ENCODE measurements around the gene RRAGC. TPM values are rescaled to one million over a fixed set of nuclear protein-coding genes. Genes with fewer than 3 reads are reported as not detected.
"Not testable (repeated sequence)": the region's sequence is repeated elsewhere in the genome, so short reads cannot be mapped to it uniquely, and the experiment has no call there.

RRAGC gene
- total and polyA plus RNA-seq, 2 donors (not counting 3 experiments of a cell fraction or from before 2014, with no cell fraction given): 24.1 to 40.1 TPM

DNA sequence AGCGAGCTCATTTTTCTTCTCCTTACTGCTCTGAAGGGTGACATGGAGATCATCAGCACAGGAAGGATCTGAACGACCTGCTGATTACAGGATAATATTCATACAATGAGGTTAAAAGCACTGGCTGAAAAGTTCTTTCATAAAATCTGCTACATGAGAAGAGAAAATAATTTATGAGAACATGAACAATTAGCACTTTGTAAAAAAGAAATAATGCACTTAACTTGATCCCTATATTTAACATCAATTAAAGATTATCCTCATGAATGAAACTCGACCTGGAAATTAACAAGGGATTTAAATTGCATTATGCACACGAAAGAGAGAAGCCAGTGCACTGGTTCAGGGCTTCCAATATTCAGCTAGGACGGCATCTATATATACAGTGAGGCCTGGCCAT is 46.6 kb downstream of the RRAGC start:
- H3K79me2 ChIP-seq (ENCODE audit: control insufficient read depth, insufficient read depth, low read length): no peaks in the 10 kb centered on the region
- no peaks in the 10 kb centered on the region for H3K4me1 ChIP-seq (ENCODE audit: control insufficient read depth, extremely low read depth, insufficient read depth, low read length)
- dilution Hi-C loops (cut with MboI; ENCODE audit: extremely low pct_ligation_motif_present, low sequenced_read_pairs) (no loop called here), intact Hi-C loops (cut with micrococcal nuclease) (no loop called here)
- H3K9me3 ChIP-seq (replicated peaks; ENCODE audit: control insufficient read depth, insufficient read depth, low read length): no peaks in the 10 kb centered on the region
- no peak overlapping the region for H3K27ac ChIP-seq (ENCODE audit: insufficient read depth, low read depth, low read length)
- no peak for TF ChIP-seq POLR2A (IDR thresholded peaks at IDR 0.05; ENCODE audit: low read depth, low read length)
- TF ChIP-seq, protein P1, sequence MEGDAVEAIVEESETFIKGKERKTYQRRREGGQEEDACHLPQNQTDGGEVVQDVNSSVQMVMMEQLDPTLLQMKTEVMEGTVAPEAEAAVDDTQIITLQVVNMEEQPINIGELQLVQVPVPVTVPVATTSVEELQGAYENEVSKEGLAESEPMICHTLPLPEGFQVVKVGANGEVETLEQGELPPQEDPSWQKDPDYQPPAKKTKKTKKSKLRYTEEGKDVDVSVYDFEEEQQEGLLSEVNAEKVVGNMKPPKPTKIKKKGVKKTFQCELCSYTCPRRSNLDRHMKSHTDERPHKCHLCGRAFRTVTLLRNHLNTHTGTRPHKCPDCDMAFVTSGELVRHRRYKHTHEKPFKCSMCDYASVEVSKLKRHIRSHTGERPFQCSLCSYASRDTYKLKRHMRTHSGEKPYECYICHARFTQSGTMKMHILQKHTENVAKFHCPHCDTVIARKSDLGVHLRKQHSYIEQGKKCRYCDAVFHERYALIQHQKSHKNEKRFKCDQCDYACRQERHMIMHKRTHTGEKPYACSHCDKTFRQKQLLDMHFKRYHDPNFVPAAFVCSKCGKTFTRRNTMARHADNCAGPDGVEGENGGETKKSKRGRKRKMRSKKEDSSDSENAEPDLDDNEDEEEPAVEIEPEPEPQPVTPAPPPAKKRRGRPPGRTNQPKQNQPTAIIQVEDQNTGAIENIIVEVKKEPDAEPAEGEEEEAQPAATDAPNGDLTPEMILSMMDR (IDR thresholded peaks at IDR 0.05; ENCODE audit: extremely low read depth in 1 of 2, insufficient read depth in 1 of 2, low read depth in 1 of 2, low read length in 2 of 2): no peak
- no peak for TF ChIP-seq FOS (IDR thresholded peaks at IDR 0.05; ENCODE audit: borderline replicate concordance, insufficient read depth, low read length)
- no peak for TF ChIP-seq MAX (IDR thresholded peaks at IDR 0.05; ENCODE audit: insufficient read depth, insufficient read length)
- TF ChIP-seq POLR2AphosphoS5 (IDR thresholded peaks at IDR 0.05; ENCODE audit: insufficient read depth, low read depth, low read length): no peak
- no peak for TF ChIP-seq MYC (IDR thresholded peaks at IDR 0.05; ENCODE audit: low read depth, low read length)
- TF ChIP-seq EZH2 (IDR thresholded peaks at IDR 0.05; ENCODE audit: borderline replicate concordance, low read depth, low read length, severe bottlenecking): no peak
- no peak for TF ChIP-seq JUN (IDR thresholded peaks at IDR 0.05; ENCODE audit: borderline replicate concordance, insufficient read depth, insufficient read length, low read depth)
- TF ChIP-seq GATA2 (IDR thresholded peaks at IDR 0.05; ENCODE audit: insufficient read depth, insufficient read length, low read depth, low read length): no peak
- H3K4me2 ChIP-seq (ENCODE audit: insufficient read depth, low read length): no peak overlapping the region
- H3K36me3 ChIP-seq (ENCODE audit: control insufficient read depth in 2 of 2, extremely low read depth in 1 of 2, insufficient read depth in 2 of 2, low read length in 2 of 2): no peaks in the 10 kb centered on the region
- H3K9me1 ChIP-seq (replicated peaks; ENCODE audit: control insufficient read depth, extremely low read depth, insufficient read depth, low read length): no peaks in the 10 kb centered on the region
- DNase-seq (ENCODE audit: low read depth, low spot score): no peak
- ChIA-PET CTCF (interaction anchor here (0.9 to 1.5 kb wide), 4 partner anchors 11 to 204 kb away, joined by 3 to 4 read pairs (median 3); no protein-coding TSS in a partner anchor), POLR2A (no interaction called here)
- H3K27me3 ChIP-seq (ENCODE audit: control insufficient read depth in 2 of 2, insufficient read depth in 2 of 2, low read length in 2 of 2): peaks cover 35 to 36% of the 10 kb centered on the region in 2 experiments
- BruUV-seq (replicated peaks): no TSS peak
- no peak overlapping the region for H2AFZ ChIP-seq (ENCODE audit: low read depth, low read length)
- H3K4me3 ChIP-seq (replicated peaks in 1 of 3; ENCODE audit: insufficient read depth in 1 of 3, low read depth in 1 of 3, low read length in 3 of 3): no peak overlapping the region
- H4K20me1 ChIP-seq (replicated peaks; ENCODE audit: control insufficient read depth, extremely low read depth, insufficient read depth, low read length): no peaks in the 10 kb centered on the region
- no peak overlapping the region for H3K9ac ChIP-seq (replicated peaks; ENCODE audit: extremely low read depth, insufficient read depth, low read length)
- FAIRE-seq: no peak

GRCh38 chr1:38811466-38811865 is 48.1 kb downstream of the RRAGC start:
- H3K79me2 ChIP-seq (ENCODE audit: control insufficient read depth, insufficient read depth, low read length); H3K9ac ChIP-seq (replicated peaks; ENCODE audit: extremely low read depth, insufficient read depth, low read length); H3K36me3 ChIP-seq (ENCODE audit: control insufficient read depth in 2 of 2, extremely low read depth in 1 of 2, insufficient read depth in 2 of 2, low read length in 2 of 2); dilution Hi-C loops (cut with MboI; ENCODE audit: extremely low pct_ligation_motif_present, low sequenced_read_pairs); H3K4me1 ChIP-seq (ENCODE audit: control insufficient read depth, extremely low read depth, insufficient read depth, low read length); FAIRE-seq; POLR2A ChIA-PET; H3K9me1 ChIP-seq (replicated peaks; ENCODE audit: control insufficient read depth, extremely low read depth, insufficient read depth, low read length); H3K4me3 ChIP-seq (replicated peaks in 1 of 3; ENCODE audit: insufficient read depth in 1 of 3, low read depth in 1 of 3, low read length in 3 of 3); H2AFZ ChIP-seq (ENCODE audit: low read depth, low read length); intact Hi-C loops (cut with micrococcal nuclease); DNase-seq (ENCODE audit: low read depth, low spot score); H3K4me2 ChIP-seq (ENCODE audit: insufficient read depth, low read length); BruUV-seq (replicated peaks); H3K27ac ChIP-seq (ENCODE audit: insufficient read depth, low read depth, low read length); H3K9me3 ChIP-seq (replicated peaks; ENCODE audit: control insufficient read depth, insufficient read depth, low read length); H4K20me1 ChIP-seq (replicated peaks; ENCODE audit: control insufficient read depth, extremely low read depth, insufficient read depth, low read length); CTCF ChIA-PET: not testable (repeated sequence)
- H3K27me3 ChIP-seq (ENCODE audit: control insufficient read depth in 2 of 2, insufficient read depth in 2 of 2, low read length in 2 of 2): peaks cover 21 to 24% of the 10 kb centered on the region in 2 experiments

All from endothelial cell of umbilical vein (primary cell).